Mammary epithelial cell (primary cell): ENCODE results near the gene CLASP1.

Experiments
- EZH2 ChIP-seq: IDR thresholded peaks from 2 replicates; pipeline ENCODE4 v1.6.1; 2012; ENCODE audit warnings: low read length, inconsistent platforms, borderline replicate concordance
- TF ChIP-seq, protein P1 (sequence below), 2 donors: IDR thresholded peaks in 1 of 2; conservative IDR thresholded peaks in 1 of 2; 2 replicates each; pipeline ENCODE4 v1.5.1; 2011 to 2012; ENCODE audit warnings: inconsistent platforms in 2 of 2, low read length in 2 of 2, mild to moderate bottlenecking in 2 of 2, control low read depth in 1 of 2, low read depth in 1 of 2; ENCODE audit not compliant: insufficient read depth in 1 of 2; ENCODE audit errors: extremely low read depth in 1 of 2

DNA sequence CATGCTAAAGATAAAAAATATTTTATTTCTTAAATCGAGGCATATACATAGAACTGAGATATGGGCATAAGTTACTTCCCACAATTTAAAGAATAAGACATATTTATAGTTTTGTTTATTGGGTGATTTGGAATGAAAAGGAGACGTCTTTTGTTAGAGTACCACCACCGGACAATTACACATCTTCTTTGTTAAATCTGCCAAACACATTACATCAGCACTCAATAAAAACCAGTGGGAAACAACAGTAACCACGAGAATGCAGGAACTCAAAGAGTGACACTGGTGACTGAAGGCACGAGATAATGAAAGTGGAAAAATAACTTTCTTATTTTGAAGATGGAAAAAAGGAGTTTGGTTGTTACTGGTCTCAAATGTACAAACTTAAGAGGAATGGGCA, 271.6 kb downstream of the CLASP1 start:
- TF ChIP-seq, protein P1, sequence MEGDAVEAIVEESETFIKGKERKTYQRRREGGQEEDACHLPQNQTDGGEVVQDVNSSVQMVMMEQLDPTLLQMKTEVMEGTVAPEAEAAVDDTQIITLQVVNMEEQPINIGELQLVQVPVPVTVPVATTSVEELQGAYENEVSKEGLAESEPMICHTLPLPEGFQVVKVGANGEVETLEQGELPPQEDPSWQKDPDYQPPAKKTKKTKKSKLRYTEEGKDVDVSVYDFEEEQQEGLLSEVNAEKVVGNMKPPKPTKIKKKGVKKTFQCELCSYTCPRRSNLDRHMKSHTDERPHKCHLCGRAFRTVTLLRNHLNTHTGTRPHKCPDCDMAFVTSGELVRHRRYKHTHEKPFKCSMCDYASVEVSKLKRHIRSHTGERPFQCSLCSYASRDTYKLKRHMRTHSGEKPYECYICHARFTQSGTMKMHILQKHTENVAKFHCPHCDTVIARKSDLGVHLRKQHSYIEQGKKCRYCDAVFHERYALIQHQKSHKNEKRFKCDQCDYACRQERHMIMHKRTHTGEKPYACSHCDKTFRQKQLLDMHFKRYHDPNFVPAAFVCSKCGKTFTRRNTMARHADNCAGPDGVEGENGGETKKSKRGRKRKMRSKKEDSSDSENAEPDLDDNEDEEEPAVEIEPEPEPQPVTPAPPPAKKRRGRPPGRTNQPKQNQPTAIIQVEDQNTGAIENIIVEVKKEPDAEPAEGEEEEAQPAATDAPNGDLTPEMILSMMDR (conservative IDR thresholded peaks at IDR 0.05 in 1 of 2, IDR thresholded peaks at IDR 0.05 in 1 of 2; ENCODE audit: extremely low read depth in 1 of 2, insufficient read depth in 1 of 2, low read depth in 1 of 2, low read length in 2 of 2): no peak
- no peak for TF ChIP-seq EZH2
